Astrocyte of the spinal cord (primary cell): ENCODE measurements around the gene TSPAN4.

Experiments
- DNase-seq: peaks from one replicate; pipeline ENCODE4 v3.0.0; 2011; ENCODE audit warnings: low read depth, low spot score
- H3K4me3 ChIP-seq: 2 replicates; pipeline ENCODE4 v1.5.1; 2011; ENCODE audit warnings: low read depth, mild to moderate bottlenecking, low read length, moderate library complexity
- CTCF ChIP-seq: IDR thresholded peaks from 2 replicates; pipeline ENCODE4 v1.5.1; 2012; ENCODE audit warnings: low read depth, mild to moderate bottlenecking, low read length, inconsistent platforms
- in situ Hi-C: cut with HindIII; loops from 2 replicates; pipeline ENCODE4 v1.10.0; 2017; ENCODE audit warnings: low sequenced_read_pairs

TSPAN4 gene

GRCh38 chr11:842370-843002, at the start of gene TSPAN4, which contains the start of gene POLR2L:
TSPAN4 (plus strand) TSS chr11:842852; CDS start chr11:850305, 7,453 bp downstream.
POLR2L (minus strand) TSS chr11:842529; CDS start chr11:842508, 21 bp downstream.
- H3K4me3 ChIP-seq: peak within 1 kb of the TSS; percentile 85
- peak; percentile 88 for DNase-seq
- in situ Hi-C loops: no loop called here
- no peak for TF ChIP-seq CTCF

GRCh38 chr11:792873-793272, 49.8 kb upstream of the TSPAN4 start:
- in situ Hi-C loops: no loop called here
- no peak for TF ChIP-seq CTCF
- no peak for DNase-seq
- no peak overlapping the region for H3K4me3 ChIP-seq

GRCh38 chr11:793556-793955, 49.1 kb upstream of the TSPAN4 start:
- in situ Hi-C loops: no loop called here
- no peak for DNase-seq
- H3K4me3 ChIP-seq: no peak overlapping the region
- no peak for TF ChIP-seq CTCF

- no peak for DNase-seq
- no peak for TF ChIP-seq CTCF
- in situ Hi-C loops: no loop called here
- no peak overlapping the region for H3K4me3 ChIP-seq
These were observed 48.5 kb upstream of the TSPAN4 start for GRCh38 chr11:794013-794765.

- DNase-seq: no peak
- no peak overlapping the region for H3K4me3 ChIP-seq
- no peak for TF ChIP-seq CTCF
These were observed 47.7 kb upstream of the TSPAN4 start for GRCh38 chr11:794766-795633.

More at GRCh38 chr11:794766-795633, 47.7 kb upstream of the TSPAN4 start:
- in situ Hi-C loops: no loop called here
